Prostate gland (tissue), 2 donors: Measurements from ENCODE around the gene ONECUT3. TPM values are rescaled to one million over a fixed set of nuclear protein-coding genes. Genes with fewer than 3 reads are reported as not detected.

ENCODE experiments used
- DNase-seq: peaks from one replicate; pipeline ENCODE4 v3.0.0-alpha.2; 2019; ENCODE audit warnings: low spot score
- H3K27ac ChIP-seq, 2 donors: fragments of 200-600 bp; sonication (generic); 2 replicates each; pipeline ENCODE4 v1.5.1; 2017 to 2019
- H3K27me3 ChIP-seq: fragments of 200-600 bp; sonication (generic); replicated peaks from 2 replicates; pipeline ENCODE4 v1.5.1; 2019; ENCODE audit not compliant: insufficient read depth
- H3K36me3 ChIP-seq, 2 donors: fragments of 200-600 bp; sonication (generic); 1 replicate in 1 of 2; 2 replicates in 1 of 2; pipeline versions ENCODE4 v1.5.1 to v1.8.1; 2017 to 2019
- H3K4me1 ChIP-seq: fragments of 200-600 bp; sonication (generic); replicated peaks from 2 replicates; pipeline ENCODE4 v1.5.1; 2019
- H3K4me3 ChIP-seq, 2 donors: fragments of 200-600 bp; sonication (generic); 2 replicates each; pipeline ENCODE4 v1.5.1; 2017 to 2019
- H3K9me3 ChIP-seq: fragments of 200-600 bp; sonication (generic); 2 replicates; pipeline ENCODE4 v1.5.1; 2017
- CTCF ChIP-seq, 4 experiments: fragments of 200-600 bp in 2 of 4; fragments of 450-650 bp in 2 of 4; sonication (generic) in 2 of 4; IDR thresholded peaks; 1 replicate in 3 of 4; 2 replicates in 1 of 4; pipeline ENCODE4 v1.5.1; 2016 to 2019; ENCODE audit warnings: antibody characterized with exemption in 4 of 4, mild to moderate bottlenecking in 2 of 4, moderate library complexity in 2 of 4
- POLR2A ChIP-seq: fragments of 450-650 bp; IDR thresholded peaks from one replicate; pipeline ENCODE4 v1.6.1; 2016; ENCODE audit warnings: antibody characterized with exemption, mild to moderate bottlenecking
- POLR2AphosphoS5 ChIP-seq: sonication (generic); formaldehyde crosslinking; IDR thresholded peaks from one replicate; pipeline ENCODE4 v1.6.1; 2017; ENCODE audit warnings: antibody characterized with exemption
- WGBS: methylation state at CpG from one replicate; pipeline ENCODE4 v1.1.5; 2018; 5-methylcytosine and 5-hydroxymethylcytosine counted together
- intact Hi-C: fragments of 100-400 bp; cut with DNase I; formaldehyde crosslinking; loops from one replicate; pipeline ENCODE4 v1.14.2; 2022
- total RNA-seq, 2 donors: library from RNA; depleted of rRNA; stranded (reverse); fragments of >200 nt; gene quantifications; one replicate each; pipeline ENCODE4 v1.1.0, GENCODE V29; 2016

Gene ONECUT3
- total RNA-seq, 2 donors from 2014 or later, result not detected

GRCh38 chr19:1755467-1756171, 2.3 kb downstream of the ONECUT3 start:
- Histone ChIP-seq H3K9me3 (no peaks in the 10 kb centered on the region), H3K27ac (no peak overlapping the region), H3K27me3 (peaks cover 75% of the 10 kb centered on the region), H3K4me3 (no peak overlapping the region), H3K4me1 (no peaks in the 10 kb centered on the region), H3K36me3 (no peaks in the 10 kb centered on the region)
- intact Hi-C loops, result no loop called here
- WGBS, result 2% methylated on average over 41 of the region's 43 CpGs
- no peak for TF ChIP-seq POLR2A
- no peak for TF ChIP-seq POLR2AphosphoS5
- no peak for TF ChIP-seq CTCF (IDR thresholded peaks at IDR 0.05)
- DNase-seq, result no peak

- no peaks in the 10 kb centered on the region for H3K4me1 ChIP-seq
- TF ChIP-seq POLR2A (no peak), POLR2AphosphoS5 (no peak), CTCF (IDR thresholded peaks at IDR 0.05) (no peak)
- H3K27me3 ChIP-seq, result peaks cover 73% of the 10 kb centered on the region
- H3K36me3 ChIP-seq, result no peaks in the 10 kb centered on the region
- no peak for DNase-seq
- H3K9me3 ChIP-seq, result no peaks in the 10 kb centered on the region
- WGBS, result 6% methylated on average over 19 of the region's 20 CpGs
- no peak overlapping the region for H3K4me3 ChIP-seq
- intact Hi-C loops, result no loop called here
- H3K27ac ChIP-seq, result no peak overlapping the region
Observed at GRCh38 chr19:1756264-1756663, 3.0 kb downstream of the ONECUT3 start.

GRCh38 chr19:1756705-1757465, 3.6 kb downstream of the ONECUT3 start:
- H3K4me3 ChIP-seq, result no peak overlapping the region
- peaks cover 73% of the 10 kb centered on the region for H3K27me3 ChIP-seq

GRCh38 chr19:1757468-1758230, 4.3 kb downstream of the ONECUT3 start:
- TF ChIP-seq POLR2AphosphoS5, result no peak
- TF ChIP-seq CTCF (IDR thresholded peaks at IDR 0.05), result no peak
- no peak for TF ChIP-seq POLR2A

More at GRCh38 chr19:1756705-1757465, 3.6 kb downstream of the ONECUT3 start:
- 5% methylated on average over 29 of the region's 29 CpGs for WGBS
- intact Hi-C loops, result no loop called here
- TF ChIP-seq POLR2A (no peak), CTCF (IDR thresholded peaks at IDR 0.05) (no peak), POLR2AphosphoS5 (no peak)
- Histone ChIP-seq H3K36me3 (no peaks in the 10 kb centered on the region), H3K4me1 (no peaks in the 10 kb centered on the region), H3K27ac (no peak overlapping the region), H3K9me3 (no peaks in the 10 kb centered on the region)
- no peak for DNase-seq

More at GRCh38 chr19:1757468-1758230, 4.3 kb downstream of the ONECUT3 start:
- intact Hi-C loops, result no loop called here
- Histone ChIP-seq H3K36me3 (no peaks in the 10 kb centered on the region), H3K9me3 (no peaks in the 10 kb centered on the region), H3K27me3 (peaks cover 73% of the 10 kb centered on the region), H3K27ac (no peak overlapping the region), H3K4me3 (no peak overlapping the region), H3K4me1 (no peaks in the 10 kb centered on the region)
- 1% methylated on average over 86 of the region's 86 CpGs for WGBS
- no peak for DNase-seq
